HEK293 (cell line): ENCODE results near the gene RPL12.
A peak's percentile ranks its signal among the peaks of the same experiment; 100 is the strongest.

Source experiments
- CTCF ChIA-PET: fragments of 350-600 bp; formaldehyde crosslinking; extraction: SDS; loops from one replicate; lab custom pipeline; 2021; ENCODE audit warnings: antibody characterized with exemption; lab: Yijun Ruan, JAX
- POLR2A ChIA-PET: fragments of 300-600 bp; formaldehyde crosslinking; extraction: SDS; loops from one replicate; lab custom pipeline; 2020; ENCODE audit warnings: antibody characterized with exemption, inconsistent platforms; lab: Yijun Ruan, JAX
- H3K27ac ChIP-seq: fragments of 200-500 bp; sonication (Bioruptor generic); 2 replicates; pipeline ENCODE4 v1.5.1; 2014; ENCODE audit warnings: low read depth, low read length, control low read depth, inconsistent platforms; ENCODE audit errors: extremely low read depth
- H3K36me3 ChIP-seq, 2 experiments: fragments of 200-500 bp in 1 of 2; sonication (Bioruptor generic) in 1 of 2; 1 replicate in 1 of 2; 2 replicates in 1 of 2; pipeline ENCODE4 v1.5.1; 2014 to 2017; ENCODE audit warnings: inconsistent platforms in 2 of 2, low read length in 2 of 2; ENCODE audit not compliant: control insufficient read depth in 2 of 2, insufficient read depth in 1 of 2
- H3K4me1 ChIP-seq: fragments of 200-500 bp; sonication (Bioruptor generic); 2 replicates; pipeline ENCODE4 v1.5.1; 2014; ENCODE audit warnings: mild to moderate bottlenecking, low read length, inconsistent platforms; ENCODE audit not compliant: control insufficient read depth, insufficient read depth
- H3K4me3 ChIP-seq: 2 replicates; pipeline ENCODE4 v1.5.1; 2011; ENCODE audit warnings: low read depth, mild to moderate bottlenecking, control low read depth, low read length, moderate library complexity
- H3K9me3 ChIP-seq: fragments of 200-500 bp; sonication (Bioruptor generic); 2 replicates; pipeline ENCODE4 v1.5.1; 2014; ENCODE audit warnings: low read depth, low read length, inconsistent platforms; ENCODE audit not compliant: control insufficient read depth, insufficient read depth
- TCF7L2 ChIP-seq: IDR thresholded peaks from 2 replicates; pipeline ENCODE4 v1.6.1; 2011; ENCODE audit warnings: low read depth, mild to moderate bottlenecking, inconsistent platforms, low read length, moderate library complexity, borderline replicate concordance
- ZBTB21 ChIP-seq: fragments of 450-650 bp; formaldehyde crosslinking; IDR thresholded peaks from 2 replicates; pipeline ENCODE4 v1.5.1; 2017; ENCODE audit warnings: missing biosample characterization, missing genetic modification characterization
- ZNF138 ChIP-seq: fragments of 450-650 bp; formaldehyde crosslinking; IDR thresholded peaks from 2 replicates; pipeline ENCODE4 v1.5.1; 2016; ENCODE audit warnings: missing biosample characterization, missing genetic modification characterization, borderline replicate concordance
- ZNF146 ChIP-seq: fragments of 450-650 bp; formaldehyde crosslinking; IDR thresholded peaks from 2 replicates; pipeline ENCODE4 v1.5.1; 2016; ENCODE audit warnings: missing biosample characterization, missing genetic modification characterization
- ZNF184 ChIP-seq: fragments of 450-650 bp; IDR thresholded peaks from 2 replicates; pipeline ENCODE4 v1.5.1; 2018; ENCODE audit warnings: missing biosample characterization, mild to moderate bottlenecking, missing genetic modification characterization
- ZNF548 ChIP-seq: fragments of 450-650 bp; formaldehyde crosslinking; IDR thresholded peaks from 2 replicates; pipeline ENCODE4 v1.5.1; 2016; ENCODE audit warnings: missing biosample characterization, missing genetic modification characterization
- ZNF629 ChIP-seq: fragments of 450-650 bp; formaldehyde crosslinking; IDR thresholded peaks from 2 replicates; pipeline ENCODE4 v1.5.1; 2017; ENCODE audit warnings: missing biosample characterization, missing genetic modification characterization
- ZNF654 ChIP-seq: fragments of 450-650 bp; formaldehyde crosslinking; IDR thresholded peaks from 2 replicates; pipeline ENCODE4 v1.5.1; 2016; ENCODE audit warnings: low read depth, missing biosample characterization, missing genetic modification characterization
- ZNF76 ChIP-seq: fragments of 450-650 bp; formaldehyde crosslinking; IDR thresholded peaks from 2 replicates; pipeline ENCODE4; 2016; ENCODE audit warnings: low read depth, missing biosample characterization, missing genetic modification characterization, borderline replicate concordance
- TF ChIP-seq, protein P1 (sequence below): fragments of 450-650 bp; formaldehyde crosslinking; IDR thresholded peaks from 2 replicates; pipeline ENCODE4 v1.5.1; 2016; ENCODE audit warnings: missing biosample characterization, missing genetic modification characterization
- TF ChIP-seq, protein P2 (sequence below): fragments of 450-650 bp; formaldehyde crosslinking; IDR thresholded peaks from 2 replicates; pipeline ENCODE4 v1.5.1; 2016; ENCODE audit warnings: missing biosample characterization, missing genetic modification characterization, low read depth
- TF ChIP-seq, protein P3 (sequence below): fragments of 450-650 bp; formaldehyde crosslinking; IDR thresholded peaks from 2 replicates; pipeline ENCODE4 v1.5.1; 2016; ENCODE audit warnings: missing biosample characterization, missing genetic modification characterization
- TF ChIP-seq, protein P4 (sequence below): fragments of 450-650 bp; formaldehyde crosslinking; IDR thresholded peaks from 2 replicates; pipeline ENCODE4 v1.5.1; 2016; ENCODE audit warnings: missing biosample characterization, missing genetic modification characterization
- TF ChIP-seq, protein P5 (sequence below): fragments of 450-650 bp; formaldehyde crosslinking; IDR thresholded peaks from 2 replicates; pipeline ENCODE4 v1.5.1; 2016; ENCODE audit warnings: missing biosample characterization, missing genetic modification characterization

The RPL12 gene

DNA sequence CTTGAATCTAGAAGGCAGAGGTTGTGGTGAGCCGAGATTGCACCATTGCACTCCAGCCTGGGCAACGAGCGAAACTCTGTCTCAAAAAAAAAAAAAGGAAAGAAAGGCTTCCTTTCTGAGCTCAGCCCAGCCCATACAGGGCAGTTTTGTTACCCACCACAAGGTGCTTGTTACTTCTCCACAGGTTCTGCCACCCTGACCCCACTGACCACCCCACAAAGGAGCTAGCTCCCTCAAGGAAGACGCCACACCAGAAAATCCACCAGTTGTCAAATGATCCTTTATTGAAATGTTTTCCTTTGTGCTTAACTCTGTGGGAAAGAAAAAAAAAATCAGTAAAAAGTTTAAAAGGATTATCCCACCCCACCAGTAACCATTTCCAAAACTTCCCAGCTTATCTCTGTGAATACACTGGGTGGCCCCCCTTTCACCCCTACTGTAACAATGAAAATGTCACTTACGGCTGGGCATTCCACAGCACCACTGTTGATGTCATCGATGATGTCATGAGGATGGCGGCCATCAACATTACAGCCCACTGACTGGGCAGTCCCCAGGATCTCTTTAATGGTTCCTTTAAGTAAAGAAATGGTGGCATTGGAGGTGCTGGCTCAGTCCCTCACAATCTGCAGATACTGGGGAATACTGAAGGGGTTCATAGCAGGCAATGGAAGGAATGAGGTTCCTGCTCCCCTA is 3.6 kb downstream of the RPL12 start:
- TF ChIP-seq, protein P1, sequence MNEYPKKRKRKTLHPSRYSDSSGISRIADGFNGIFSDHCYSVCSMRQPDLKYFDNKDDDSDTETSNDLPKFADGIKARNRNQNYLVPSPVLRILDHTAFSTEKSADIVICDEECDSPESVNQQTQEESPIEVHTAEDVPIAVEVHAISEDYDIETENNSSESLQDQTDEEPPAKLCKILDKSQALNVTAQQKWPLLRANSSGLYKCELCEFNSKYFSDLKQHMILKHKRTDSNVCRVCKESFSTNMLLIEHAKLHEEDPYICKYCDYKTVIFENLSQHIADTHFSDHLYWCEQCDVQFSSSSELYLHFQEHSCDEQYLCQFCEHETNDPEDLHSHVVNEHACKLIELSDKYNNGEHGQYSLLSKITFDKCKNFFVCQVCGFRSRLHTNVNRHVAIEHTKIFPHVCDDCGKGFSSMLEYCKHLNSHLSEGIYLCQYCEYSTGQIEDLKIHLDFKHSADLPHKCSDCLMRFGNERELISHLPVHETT (tag by site-specific recombination): no peak
- TF ChIP-seq, protein P2, sequence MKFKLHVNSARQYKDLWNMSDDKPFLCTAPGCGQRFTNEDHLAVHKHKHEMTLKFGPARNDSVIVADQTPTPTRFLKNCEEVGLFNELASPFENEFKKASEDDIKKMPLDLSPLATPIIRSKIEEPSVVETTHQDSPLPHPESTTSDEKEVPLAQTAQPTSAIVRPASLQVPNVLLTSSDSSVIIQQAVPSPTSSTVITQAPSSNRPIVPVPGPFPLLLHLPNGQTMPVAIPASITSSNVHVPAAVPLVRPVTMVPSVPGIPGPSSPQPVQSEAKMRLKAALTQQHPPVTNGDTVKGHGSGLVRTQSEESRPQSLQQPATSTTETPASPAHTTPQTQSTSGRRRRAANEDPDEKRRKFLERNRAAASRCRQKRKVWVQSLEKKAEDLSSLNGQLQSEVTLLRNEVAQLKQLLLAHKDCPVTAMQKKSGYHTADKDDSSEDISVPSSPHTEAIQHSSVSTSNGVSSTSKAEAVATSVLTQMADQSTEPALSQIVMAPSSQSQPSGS: peak; percentile 93
- TF ChIP-seq TCF7L2: no peak
- TF ChIP-seq ZNF548 (tag by site-specific recombination): peak; percentile 82
- TF ChIP-seq, protein P3, sequence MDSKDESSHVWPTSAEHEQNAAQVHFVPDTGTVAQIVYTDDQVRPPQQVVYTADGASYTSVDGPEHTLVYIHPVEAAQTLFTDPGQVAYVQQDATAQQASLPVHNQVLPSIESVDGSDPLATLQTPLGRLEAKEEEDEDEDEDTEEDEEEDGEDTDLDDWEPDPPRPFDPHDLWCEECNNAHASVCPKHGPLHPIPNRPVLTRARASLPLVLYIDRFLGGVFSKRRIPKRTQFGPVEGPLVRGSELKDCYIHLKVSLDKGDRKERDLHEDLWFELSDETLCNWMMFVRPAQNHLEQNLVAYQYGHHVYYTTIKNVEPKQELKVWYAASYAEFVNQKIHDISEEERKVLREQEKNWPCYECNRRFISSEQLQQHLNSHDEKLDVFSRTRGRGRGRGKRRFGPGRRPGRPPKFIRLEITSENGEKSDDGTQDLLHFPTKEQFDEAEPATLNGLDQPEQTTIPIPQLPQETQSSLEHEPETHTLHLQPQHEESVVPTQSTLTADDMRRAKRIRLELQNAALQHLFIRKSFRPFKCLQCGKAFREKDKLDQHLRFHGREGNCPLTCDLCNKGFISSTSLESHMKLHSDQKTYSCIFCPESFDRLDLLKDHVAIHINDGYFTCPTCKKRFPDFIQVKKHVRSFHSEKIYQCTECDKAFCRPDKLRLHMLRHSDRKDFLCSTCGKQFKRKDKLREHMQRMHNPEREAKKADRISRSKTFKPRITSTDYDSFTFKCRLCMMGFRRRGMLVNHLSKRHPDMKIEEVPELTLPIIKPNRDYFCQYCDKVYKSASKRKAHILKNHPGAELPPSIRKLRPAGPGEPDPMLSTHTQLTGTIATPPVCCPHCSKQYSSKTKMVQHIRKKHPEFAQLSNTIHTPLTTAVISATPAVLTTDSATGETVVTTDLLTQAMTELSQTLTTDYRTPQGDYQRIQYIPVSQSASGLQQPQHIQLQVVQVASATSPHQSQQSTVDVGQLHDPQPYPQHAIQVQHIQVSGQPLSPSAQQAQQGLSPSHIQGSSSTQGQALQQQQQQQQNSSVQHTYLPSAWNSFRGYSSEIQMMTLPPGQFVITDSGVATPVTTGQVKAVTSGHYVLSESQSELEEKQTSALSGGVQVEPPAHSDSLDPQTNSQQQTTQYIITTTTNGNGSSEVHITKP (tag by site-specific recombination): peak; percentile 9; the same call in 1 of the 2 replicates
- TF ChIP-seq ZNF184 (tag by site-specific recombination): 0 out of 2 replicates have a peak, but pooled peaks have one; percentile 18
- TF ChIP-seq ZNF76 (tag by site-specific recombination): no peak
- TF ChIP-seq ZNF146 (tag by site-specific recombination): no peak
- no peak for TF ChIP-seq ZNF138 (tag by site-specific recombination)
- TF ChIP-seq, protein P4, sequence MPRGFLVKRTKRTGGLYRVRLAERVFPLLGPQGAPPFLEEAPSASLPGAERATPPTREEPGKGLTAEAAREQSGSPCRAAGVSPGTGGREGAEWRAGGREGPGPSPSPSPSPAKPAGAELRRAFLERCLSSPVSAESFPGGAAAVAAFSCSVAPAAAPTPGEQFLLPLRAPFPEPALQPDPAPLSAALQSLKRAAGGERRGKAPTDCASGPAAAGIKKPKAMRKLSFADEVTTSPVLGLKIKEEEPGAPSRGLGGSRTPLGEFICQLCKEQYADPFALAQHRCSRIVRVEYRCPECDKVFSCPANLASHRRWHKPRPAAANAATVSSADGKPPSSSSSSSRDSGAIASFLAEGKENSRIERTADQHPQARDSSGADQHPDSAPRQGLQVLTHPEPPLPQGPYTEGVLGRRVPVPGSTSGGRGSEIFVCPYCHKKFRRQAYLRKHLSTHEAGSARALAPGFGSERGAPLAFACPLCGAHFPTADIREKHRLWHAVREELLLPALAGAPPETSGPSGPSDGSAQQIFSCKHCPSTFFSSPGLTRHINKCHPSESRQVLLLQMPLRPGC (tag by site-specific recombination): 0 out of 2 replicates have a peak, but pooled peaks have one; percentile 35
- TF ChIP-seq, protein P5, sequence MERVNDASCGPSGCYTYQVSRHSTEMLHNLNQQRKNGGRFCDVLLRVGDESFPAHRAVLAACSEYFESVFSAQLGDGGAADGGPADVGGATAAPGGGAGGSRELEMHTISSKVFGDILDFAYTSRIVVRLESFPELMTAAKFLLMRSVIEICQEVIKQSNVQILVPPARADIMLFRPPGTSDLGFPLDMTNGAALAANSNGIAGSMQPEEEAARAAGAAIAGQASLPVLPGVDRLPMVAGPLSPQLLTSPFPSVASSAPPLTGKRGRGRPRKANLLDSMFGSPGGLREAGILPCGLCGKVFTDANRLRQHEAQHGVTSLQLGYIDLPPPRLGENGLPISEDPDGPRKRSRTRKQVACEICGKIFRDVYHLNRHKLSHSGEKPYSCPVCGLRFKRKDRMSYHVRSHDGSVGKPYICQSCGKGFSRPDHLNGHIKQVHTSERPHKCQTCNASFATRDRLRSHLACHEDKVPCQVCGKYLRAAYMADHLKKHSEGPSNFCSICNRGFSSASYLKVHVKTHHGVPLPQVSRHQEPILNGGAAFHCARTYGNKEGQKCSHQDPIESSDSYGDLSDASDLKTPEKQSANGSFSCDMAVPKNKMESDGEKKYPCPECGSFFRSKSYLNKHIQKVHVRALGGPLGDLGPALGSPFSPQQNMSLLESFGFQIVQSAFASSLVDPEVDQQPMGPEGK: peak; percentile 35; the same call in 1 of the 2 replicates
- peak; percentile 95 for TF ChIP-seq ZNF629 (tag by site-specific recombination)
- TF ChIP-seq ZBTB21 (tag by site-specific recombination): peak; percentile 91
- TF ChIP-seq ZNF654 (tag by site-specific recombination): no peak
- CTCF ChIA-PET: interaction anchor here (0.6 to 0.7 kb wide), 2 partner anchors 88 to 227 kb away, joined by 3 to 6 read pairs; no protein-coding TSS in a partner anchor
- Histone ChIP-seq H3K4me1 (no peaks in the 10 kb centered on the region), H3K4me3 (no peak overlapping the region), H3K36me3 (peaks cover 5 to 81% of the 10 kb centered on the region in 2 experiments; a peak in 2 of 3 replicates), H3K27ac (no peak overlapping the region), H3K9me3 (no peaks in the 10 kb centered on the region)
- POLR2A ChIA-PET: interaction anchor here (0.7 to 2.4 kb wide), 7 partner anchors 12 to 233 kb away, joined by 3 to 10 read pairs (median 5); partner anchors contain the start of gene ZNF79
